ENCODE results near the gene PLXNB3. TPM values are rescaled to one million over a fixed set of nuclear protein-coding genes. Genes with fewer than 3 reads are reported as not detected.

The PLXNB3 gene
- total RNA-seq, 1 donor from 2014 or later, result 4.3 TPM

DNA sequence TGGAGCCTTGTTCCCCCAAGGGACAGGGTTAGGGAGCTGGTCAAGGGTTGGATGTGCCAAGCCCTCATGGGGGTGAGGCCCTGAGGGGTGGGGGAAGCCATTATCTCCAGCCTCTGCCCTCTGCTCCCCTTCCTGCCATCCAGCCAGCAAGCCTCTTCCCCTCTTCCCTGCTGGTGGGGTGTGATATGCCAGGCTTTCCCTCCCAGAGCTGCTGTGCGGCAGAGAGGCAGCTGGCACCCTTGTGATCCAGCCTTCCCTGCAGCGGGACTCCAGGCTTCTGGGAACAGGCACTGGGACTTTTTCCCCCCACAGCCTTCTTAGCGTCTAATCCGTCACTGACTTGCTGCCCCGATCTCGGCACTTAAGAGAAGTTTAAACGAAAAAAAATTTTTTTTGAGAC lies 36.7 kb downstream of the PLXNB3 start:
- H3K4me1 Mint-ChIP-seq, result peaks cover 16% of the 10 kb centered on the region
- H3K27me3 Mint-ChIP-seq (ENCODE audit: low read depth), result no peaks in the 10 kb centered on the region
- no peaks in the 10 kb centered on the region for H3K9me3 Mint-ChIP-seq
- H3K27ac Mint-ChIP-seq, result no peak overlapping the region
- H3K36me3 Mint-ChIP-seq, result no peaks in the 10 kb centered on the region
- H3K4me3 Mint-ChIP-seq, result no peak overlapping the region
- no peak for DNase-seq (ENCODE audit: low spot score in 2 of 2, unreplicated experiment in 2 of 2)
- TF ChIP-seq, protein P1, sequence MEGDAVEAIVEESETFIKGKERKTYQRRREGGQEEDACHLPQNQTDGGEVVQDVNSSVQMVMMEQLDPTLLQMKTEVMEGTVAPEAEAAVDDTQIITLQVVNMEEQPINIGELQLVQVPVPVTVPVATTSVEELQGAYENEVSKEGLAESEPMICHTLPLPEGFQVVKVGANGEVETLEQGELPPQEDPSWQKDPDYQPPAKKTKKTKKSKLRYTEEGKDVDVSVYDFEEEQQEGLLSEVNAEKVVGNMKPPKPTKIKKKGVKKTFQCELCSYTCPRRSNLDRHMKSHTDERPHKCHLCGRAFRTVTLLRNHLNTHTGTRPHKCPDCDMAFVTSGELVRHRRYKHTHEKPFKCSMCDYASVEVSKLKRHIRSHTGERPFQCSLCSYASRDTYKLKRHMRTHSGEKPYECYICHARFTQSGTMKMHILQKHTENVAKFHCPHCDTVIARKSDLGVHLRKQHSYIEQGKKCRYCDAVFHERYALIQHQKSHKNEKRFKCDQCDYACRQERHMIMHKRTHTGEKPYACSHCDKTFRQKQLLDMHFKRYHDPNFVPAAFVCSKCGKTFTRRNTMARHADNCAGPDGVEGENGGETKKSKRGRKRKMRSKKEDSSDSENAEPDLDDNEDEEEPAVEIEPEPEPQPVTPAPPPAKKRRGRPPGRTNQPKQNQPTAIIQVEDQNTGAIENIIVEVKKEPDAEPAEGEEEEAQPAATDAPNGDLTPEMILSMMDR (IDR thresholded peaks at IDR 0.05; ENCODE audit: unreplicated experiment), result no peak

DNA sequence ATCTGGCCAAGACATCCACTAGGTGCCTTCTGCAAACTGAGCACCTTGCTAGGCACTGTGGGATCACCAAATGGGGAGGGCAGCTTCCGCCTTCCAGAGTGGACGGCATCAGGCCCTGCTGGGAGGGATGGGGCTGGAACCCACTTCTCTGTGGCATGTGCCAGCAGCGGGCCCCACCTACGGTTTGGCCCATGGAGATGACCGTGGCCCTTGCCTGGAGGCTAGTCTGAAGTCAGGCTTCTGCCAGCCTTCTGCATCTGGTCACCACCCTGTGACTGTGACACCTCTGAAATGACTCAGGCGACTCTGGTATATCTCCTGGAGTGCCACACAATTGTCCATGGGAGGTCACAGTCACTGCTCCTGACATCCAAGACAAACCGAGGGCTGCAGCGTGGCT lies 37.6 kb downstream of the PLXNB3 start:
- no peaks in the 10 kb centered on the region for H3K36me3 Mint-ChIP-seq
- no peaks in the 10 kb centered on the region for H3K27me3 Mint-ChIP-seq (ENCODE audit: low read depth)
- TF ChIP-seq, protein P1 (IDR thresholded peaks at IDR 0.05; ENCODE audit: unreplicated experiment), result no peak
- H3K27ac Mint-ChIP-seq, result no peak overlapping the region
- H3K9me3 Mint-ChIP-seq, result no peaks in the 10 kb centered on the region
- DNase-seq (ENCODE audit: low spot score in 2 of 2, unreplicated experiment in 2 of 2), result no peak
- H3K4me1 Mint-ChIP-seq, result peaks cover 6% of the 10 kb centered on the region
- H3K4me3 Mint-ChIP-seq, result no peak overlapping the region

DNA sequence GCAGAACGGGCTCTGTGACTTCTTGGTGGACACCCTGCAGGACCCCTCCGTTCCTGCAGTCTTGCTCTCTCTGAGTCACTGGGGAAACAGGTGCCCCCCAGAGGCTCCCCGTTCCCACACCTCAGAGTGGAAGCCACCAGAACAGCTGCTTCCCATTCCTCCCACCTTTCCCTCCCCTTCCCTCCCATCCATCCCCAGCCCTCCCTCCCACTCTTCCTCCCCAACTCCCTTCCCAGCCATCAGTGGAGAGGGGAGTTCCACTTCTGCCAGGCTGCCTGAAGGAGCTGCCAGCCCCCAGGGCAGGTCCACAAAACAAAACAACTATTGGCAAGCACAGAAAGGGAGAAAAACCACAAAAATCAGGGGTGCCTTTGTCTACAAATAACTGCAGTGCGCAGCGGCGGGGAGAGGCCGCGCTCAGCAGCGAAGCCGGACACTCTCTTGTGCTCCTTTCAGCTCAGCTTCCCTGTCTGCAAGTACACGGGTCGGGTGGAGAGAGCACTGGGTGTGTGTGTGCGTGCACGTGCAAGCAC lies 38.5 kb downstream of the PLXNB3 start:
- TF ChIP-seq, protein P1 (IDR thresholded peaks at IDR 0.05; ENCODE audit: unreplicated experiment), result no peak
- H3K4me1 Mint-ChIP-seq, result peaks cover 4% of the 10 kb centered on the region

DNA sequence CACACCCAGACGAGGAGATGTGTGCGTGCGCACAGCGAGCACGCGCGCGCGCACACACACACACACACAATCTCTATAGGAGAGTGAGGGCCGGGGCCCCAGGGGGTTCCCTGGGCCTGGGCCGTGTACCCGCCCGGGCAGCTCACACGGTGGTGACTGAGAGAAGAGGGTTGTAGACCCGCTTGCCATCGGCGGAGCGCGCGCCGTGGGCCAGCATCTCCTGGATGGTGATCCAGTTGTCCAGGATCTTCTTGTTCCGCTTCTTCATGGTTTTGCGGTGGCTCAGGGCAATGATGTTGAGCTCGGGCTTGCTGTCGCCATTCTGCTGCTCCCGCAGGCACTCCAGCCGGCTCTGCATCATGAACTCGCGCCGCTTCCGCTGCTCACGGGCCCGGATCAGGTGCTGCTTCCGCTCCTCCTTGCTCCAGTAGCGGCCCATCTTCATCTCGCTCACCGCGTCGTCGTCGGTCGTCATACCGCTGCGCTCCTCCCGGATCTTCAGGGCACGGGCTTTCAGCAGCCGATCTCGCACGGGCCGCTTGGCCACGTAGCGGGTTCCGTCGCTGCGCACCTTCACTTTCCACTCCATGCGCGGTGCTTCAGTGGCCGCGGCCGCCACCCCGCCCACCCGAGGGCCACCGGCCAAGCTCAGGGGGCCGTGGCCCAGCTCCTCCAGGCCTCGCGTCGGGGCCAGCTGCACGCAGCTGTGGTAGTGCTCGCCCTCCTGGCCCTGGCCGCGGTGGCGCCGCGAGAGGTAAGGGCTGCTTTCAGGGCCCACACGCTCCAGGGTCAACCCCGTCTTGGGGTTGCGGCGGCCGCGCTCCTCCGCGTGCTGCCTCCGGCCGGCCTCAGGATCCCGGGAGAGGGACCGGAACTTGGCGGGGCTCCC lies 39.4 kb downstream of the PLXNB3 start:
- TF ChIP-seq, protein P1 (IDR thresholded peaks at IDR 0.05; ENCODE audit: unreplicated experiment), result no peak

More for the DNA sequence above, 38.5 kb downstream of the PLXNB3 start:
- Mint-ChIP-seq H3K27me3 (ENCODE audit: low read depth) (no peaks in the 10 kb centered on the region), H3K9me3 (no peaks in the 10 kb centered on the region), H3K36me3 (no peaks in the 10 kb centered on the region), H3K4me3 (no peak overlapping the region), H3K27ac (peak overlapping the region; percentile 76)
- no peak for DNase-seq (ENCODE audit: low spot score in 2 of 2, unreplicated experiment in 2 of 2)

DNA sequence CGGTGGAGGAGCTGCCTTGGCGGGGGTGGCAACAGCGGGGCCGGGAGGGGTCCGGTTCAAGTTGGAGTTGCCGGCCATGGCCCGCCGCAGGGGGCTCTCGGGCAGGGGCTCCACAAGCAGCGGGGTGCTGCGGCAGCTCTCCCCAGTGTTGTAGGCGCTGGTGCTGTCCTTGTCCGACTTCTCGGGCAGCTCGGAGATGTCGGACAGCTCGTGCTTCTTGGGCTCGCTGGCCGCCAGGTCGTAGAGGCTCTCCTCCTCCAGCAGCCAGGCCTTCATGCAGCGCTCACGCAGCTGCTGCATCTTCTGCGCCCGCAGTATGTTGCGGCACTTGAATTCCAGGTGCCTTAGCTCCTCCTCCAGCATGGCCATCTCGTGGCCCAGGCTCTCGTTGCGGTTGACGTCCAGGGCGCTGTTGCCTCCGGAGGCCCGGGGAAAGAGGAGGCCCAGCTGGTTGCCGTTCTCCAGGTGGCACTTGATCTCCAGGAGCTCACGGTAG lies 40.1 kb downstream of the PLXNB3 start:
- DNase-seq (ENCODE audit: low spot score in 2 of 2, unreplicated experiment in 2 of 2), result no peak
- Mint-ChIP-seq H3K4me3 (no peak overlapping the region), H3K4me1 (peaks cover 4% of the 10 kb centered on the region), H3K27ac (no peak overlapping the region), H3K36me3 (no peaks in the 10 kb centered on the region), H3K9me3 (no peaks in the 10 kb centered on the region), H3K27me3 (ENCODE audit: low read depth) (no peaks in the 10 kb centered on the region)
- TF ChIP-seq, protein P1 (IDR thresholded peaks at IDR 0.05; ENCODE audit: unreplicated experiment), result no peak

More for the DNA sequence above, 39.4 kb downstream of the PLXNB3 start:
- Mint-ChIP-seq H3K9me3 (no peaks in the 10 kb centered on the region), H3K27ac (no peak overlapping the region), H3K36me3 (no peaks in the 10 kb centered on the region), H3K4me1 (peaks cover 4% of the 10 kb centered on the region), H3K4me3 (no peak overlapping the region), H3K27me3 (ENCODE audit: low read depth) (no peaks in the 10 kb centered on the region)
- no peak for DNase-seq (ENCODE audit: low spot score in 2 of 2, unreplicated experiment in 2 of 2)
